Astrocyte of the cerebellum (primary cell): Measurements from ENCODE around the gene THOP1.

Source experiments
- DNase-seq: peaks from one replicate; pipeline ENCODE4 v3.0.0-alpha.2; 2011; ENCODE audit warnings: low read depth
- H3K4me3 ChIP-seq: 2 replicates; pipeline ENCODE4 v1.5.1; 2011; ENCODE audit warnings: mild to moderate bottlenecking, low read depth, low read length, moderate library complexity
- in situ Hi-C: cut with HindIII; loops from 2 replicates; pipeline ENCODE4 v1.10.0; 2017; ENCODE audit warnings: low sequenced_read_pairs
- TF ChIP-seq, protein P1 (sequence below): IDR thresholded peaks from 2 replicates; pipeline ENCODE4 v1.5.1; 2012; ENCODE audit warnings: low read length, low read depth, moderate library complexity, mild to moderate bottlenecking; ENCODE audit errors: missing control alignments

THOP1 gene

DNA sequence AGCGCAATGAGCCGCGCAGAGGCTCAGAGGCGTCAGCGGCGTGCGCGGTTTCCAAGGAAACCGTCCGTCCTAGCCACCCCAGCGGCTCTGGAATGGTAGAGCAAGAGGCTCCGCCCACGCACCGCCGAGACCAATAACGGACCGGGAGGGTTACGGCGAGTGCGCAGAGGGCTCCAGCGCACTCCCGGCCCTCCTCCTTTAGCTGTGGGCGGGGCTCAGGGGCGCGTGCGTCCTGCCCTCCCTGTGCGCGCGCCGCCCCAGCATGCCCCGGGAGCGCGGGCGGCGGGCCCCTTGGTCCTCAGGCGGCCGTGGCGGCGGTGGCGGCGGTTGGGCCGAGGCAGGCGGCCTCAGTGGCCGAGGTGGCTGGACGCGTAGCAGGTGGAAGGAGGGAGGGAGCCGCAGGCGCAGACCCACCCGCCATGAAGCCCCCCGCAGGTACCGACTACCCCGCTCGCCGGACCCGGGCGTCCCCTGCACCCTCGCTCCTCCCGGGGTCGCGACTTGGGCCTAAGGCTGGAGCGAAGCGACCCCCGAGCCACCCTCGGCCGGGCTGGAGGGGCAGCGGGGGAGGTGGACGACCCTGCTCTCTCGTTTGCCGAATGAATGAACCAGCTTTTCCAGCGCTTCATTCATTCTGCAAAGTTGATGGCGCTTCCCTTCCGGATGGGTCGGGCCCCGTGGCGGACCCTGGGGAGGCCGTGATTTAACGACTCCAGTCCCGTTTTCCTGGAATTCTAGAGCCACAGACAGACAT is at the start of gene THOP1:
TSS of gene THOP1 (plus strand) at position 260 of the 754 bp plus-strand sequence. CDS start at position 420, 160 bp downstream.
- in situ Hi-C loops, result no loop called here
- DNase-seq, result peak; percentile 95
- H3K4me3 ChIP-seq, result peak within 1 kb of the TSS; percentile 88
- TF ChIP-seq, protein P1, sequence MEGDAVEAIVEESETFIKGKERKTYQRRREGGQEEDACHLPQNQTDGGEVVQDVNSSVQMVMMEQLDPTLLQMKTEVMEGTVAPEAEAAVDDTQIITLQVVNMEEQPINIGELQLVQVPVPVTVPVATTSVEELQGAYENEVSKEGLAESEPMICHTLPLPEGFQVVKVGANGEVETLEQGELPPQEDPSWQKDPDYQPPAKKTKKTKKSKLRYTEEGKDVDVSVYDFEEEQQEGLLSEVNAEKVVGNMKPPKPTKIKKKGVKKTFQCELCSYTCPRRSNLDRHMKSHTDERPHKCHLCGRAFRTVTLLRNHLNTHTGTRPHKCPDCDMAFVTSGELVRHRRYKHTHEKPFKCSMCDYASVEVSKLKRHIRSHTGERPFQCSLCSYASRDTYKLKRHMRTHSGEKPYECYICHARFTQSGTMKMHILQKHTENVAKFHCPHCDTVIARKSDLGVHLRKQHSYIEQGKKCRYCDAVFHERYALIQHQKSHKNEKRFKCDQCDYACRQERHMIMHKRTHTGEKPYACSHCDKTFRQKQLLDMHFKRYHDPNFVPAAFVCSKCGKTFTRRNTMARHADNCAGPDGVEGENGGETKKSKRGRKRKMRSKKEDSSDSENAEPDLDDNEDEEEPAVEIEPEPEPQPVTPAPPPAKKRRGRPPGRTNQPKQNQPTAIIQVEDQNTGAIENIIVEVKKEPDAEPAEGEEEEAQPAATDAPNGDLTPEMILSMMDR, result no peak

GRCh38 chr19:2736550-2737190 is 48.6 kb upstream of the THOP1 start:
- TF ChIP-seq, protein P1, result no peak
- in situ Hi-C loops, result no loop called here
- no peak overlapping the region for H3K4me3 ChIP-seq
- no peak for DNase-seq

GRCh38 chr19:2739602-2740313 is 45.5 kb upstream of the THOP1 start, which contains the start of gene SLC39A3:
SLC39A3 (minus strand) TSS chr19:2740017; CDS start chr19:2737257, 2,760 bp downstream.
- TF ChIP-seq, protein P1, result no peak
- in situ Hi-C loops, result no loop called here
- peak; percentile 97 for DNase-seq
- peak within 1 kb of the TSS; percentile 90 for H3K4me3 ChIP-seq

- H3K4me3 ChIP-seq, result no peak overlapping the region
- DNase-seq, result no peak
- TF ChIP-seq, protein P1, result no peak
- in situ Hi-C loops, result no loop called here
These were observed 45.0 kb upstream of the THOP1 start for GRCh38 chr19:2740314-2740656.

DNA sequence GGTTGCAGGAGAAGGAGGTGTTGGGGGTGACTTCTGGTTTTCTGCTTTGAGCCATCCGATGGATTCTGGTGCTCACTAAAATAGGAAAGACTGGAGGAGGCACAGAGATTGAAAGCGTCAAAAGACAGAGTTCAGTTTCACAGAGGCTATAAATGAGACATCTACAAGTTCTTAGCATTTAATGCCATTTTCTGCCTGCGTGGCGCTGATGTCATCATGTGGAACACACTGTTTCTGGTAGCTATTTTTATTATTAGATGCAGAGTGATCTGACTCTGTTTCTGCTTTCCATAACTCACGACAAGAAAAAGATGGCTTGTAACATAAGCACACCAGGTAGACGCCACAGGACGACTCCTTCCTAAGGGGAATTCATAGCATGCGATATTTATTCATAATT is 42.2 kb upstream of the THOP1 start:
- TF ChIP-seq, protein P1, result no peak
- DNase-seq, result no peak
- no peak overlapping the region for H3K4me3 ChIP-seq
- in situ Hi-C loops, result no loop called here

DNA sequence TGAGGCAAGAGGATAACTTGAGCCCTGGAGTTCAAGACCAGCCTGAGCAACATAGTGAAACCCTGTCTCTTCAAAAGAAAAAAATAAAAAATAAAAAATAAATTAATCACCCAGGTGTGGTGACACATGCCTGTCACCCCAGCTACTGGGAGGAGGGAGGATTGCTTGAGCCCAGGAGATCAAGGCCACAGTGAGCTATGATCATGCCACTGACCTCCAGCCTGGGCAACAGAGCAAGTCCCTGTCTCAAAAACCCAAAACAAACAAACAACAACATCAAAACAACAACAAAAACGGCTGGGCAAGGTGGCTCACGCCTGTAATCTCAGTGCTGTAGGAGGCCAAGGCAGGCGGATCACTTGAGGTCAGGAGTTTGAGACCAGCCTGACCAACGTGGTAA is 41.2 kb upstream of the THOP1 start:
- TF ChIP-seq, protein P1, result no peak
- DNase-seq, result no peak
- in situ Hi-C loops, result no loop called here
- H3K4me3 ChIP-seq, result no peak overlapping the region
